HG03025 (cell line): Measurements from ENCODE around the gene FHIT.

Experiments
- ATAC-seq: cut with Tn5 transposase; IDR thresholded peaks from one replicate; pipeline ENCODE4 v1.9.1; 2021; ENCODE audit warnings: mild to moderate bottlenecking, moderate library complexity; ENCODE audit not compliant: unreplicated experiment, low FRiP score

FHIT gene

GRCh38 chr3:59845386-59845785, 1405.9 kb downstream of the FHIT start:
- no peak for ATAC-seq

- no peak for ATAC-seq
These were observed 1407.4 kb downstream of the FHIT start for GRCh38 chr3:59843821-59844220.

GRCh38 chr3:59839810-59840515, 1411.3 kb downstream of the FHIT start:
- ATAC-seq: peak; percentile 94

- ATAC-seq: no peak
These were observed 1412.0 kb downstream of the FHIT start for GRCh38 chr3:59839283-59839682.

GRCh38 chr3:59836531-59836930, 1414.7 kb downstream of the FHIT start:
- ATAC-seq: no peak

GRCh38 chr3:59832702-59833101, 1418.5 kb downstream of the FHIT start:
- ATAC-seq: no peak

- no peak for ATAC-seq
These were observed 1419.0 kb downstream of the FHIT start for GRCh38 chr3:59832241-59832640.

- ATAC-seq: no peak
These were observed 1419.9 kb downstream of the FHIT start for GRCh38 chr3:59831394-59831793.

GRCh38 chr3:59829527-59829926, 1421.7 kb downstream of the FHIT start:
- ATAC-seq: no peak

GRCh38 chr3:59824876-59825275, 1426.4 kb downstream of the FHIT start:
- no peak for ATAC-seq

- ATAC-seq: no peak
These were observed 1430.0 kb downstream of the FHIT start for GRCh38 chr3:59821274-59821673.

- no peak for ATAC-seq
These were observed 1430.8 kb downstream of the FHIT start for GRCh38 chr3:59820352-59820934.

GRCh38 chr3:59818919-59819300, 1432.3 kb downstream of the FHIT start:
- ATAC-seq: no peak

GRCh38 chr3:59818033-59818918, 1433.0 kb downstream of the FHIT start:
- no peak for ATAC-seq

- ATAC-seq: no peak
These were observed 1433.7 kb downstream of the FHIT start for GRCh38 chr3:59817511-59817910.

- no peak for ATAC-seq
These were observed 1434.9 kb downstream of the FHIT start for GRCh38 chr3:59816312-59816711.

GRCh38 chr3:59813148-59813538, 1438.1 kb downstream of the FHIT start:
- no peak for ATAC-seq

- no peak for ATAC-seq
These were observed 1438.8 kb downstream of the FHIT start for GRCh38 chr3:59812237-59813147.

- ATAC-seq: no peak
These were observed 1440.1 kb downstream of the FHIT start for GRCh38 chr3:59811160-59811559.

- no peak for ATAC-seq
These were observed 1440.6 kb downstream of the FHIT start for GRCh38 chr3:59810606-59811005.
